Measurements from ENCODE around the gene KCNK5. TPM values are rescaled to one million over a fixed set of nuclear protein-coding genes. Genes with fewer than 3 reads are reported as not detected.
A peak's percentile ranks its signal among the peaks of the same experiment; 100 is the strongest.

Gene KCNK5
- polyA plus RNA-seq, 2 of the 4 experiments (the other 2 are of a cell fraction), result 1.5 to 2.3 TPM

DNA sequence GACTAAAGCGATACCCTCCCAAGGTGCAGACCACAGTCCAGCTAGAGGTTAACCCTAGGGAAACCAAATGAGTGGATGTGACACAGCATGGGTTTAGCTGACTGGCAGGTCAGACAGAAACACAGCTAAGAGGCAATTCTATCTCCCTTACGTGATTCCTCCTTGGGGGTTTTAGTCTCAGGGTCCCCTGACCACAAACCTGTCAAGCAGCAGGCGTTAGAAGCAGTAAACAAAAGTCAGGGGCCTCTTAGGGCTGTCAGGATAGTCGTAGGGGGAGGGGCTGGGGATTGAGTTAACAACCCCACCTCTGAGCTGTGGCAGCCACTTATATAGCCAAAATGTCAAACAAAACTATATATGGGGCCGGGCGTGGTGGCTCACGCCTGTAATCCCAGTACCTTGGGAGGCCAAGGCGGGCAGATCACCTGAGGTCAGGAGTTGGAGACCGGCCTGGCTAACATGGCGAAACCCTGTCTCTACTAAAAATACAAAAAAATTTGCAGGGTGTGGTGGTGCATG, 13.6 kb downstream of the KCNK5 start (continued):
- TF ChIP-seq RFX5 (IDR thresholded peaks at IDR 0.05) (no peak), POLR2A (IDR thresholded peaks at IDR 0.05; ENCODE audit: low read length) (no peak), ESRRA (IDR thresholded peaks at IDR 0.05; ENCODE audit: borderline replicate concordance, low read length) (no peak), CBX2 (IDR thresholded peaks at IDR 0.05; ENCODE audit: borderline replicate concordance, low read depth) (no peak), EHMT2 (IDR thresholded peaks at IDR 0.05; ENCODE audit: low read depth) (no peak)

GRCh38 chr6:39214846-39215639, 14.2 kb downstream of the KCNK5 start:
- DNase-seq (ENCODE audit: low read depth in 1 of 2, low spot score in 1 of 2) (peak; percentile 49 to 85), ATAC-seq (peak; percentile 75 to 88), FAIRE-seq (no peak)
- H3K4me2 ChIP-seq, result peak overlapping the region; percentile 84
- CTCF ChIA-PET, result interaction anchor here (0.6 to 1.8 kb wide), 3 partner anchors 9 to 88 kb away, joined by 3 to 5 read pairs (median 4); no protein-coding TSS in a partner anchor
- POLR2A ChIA-PET, result no interaction called here
- no peaks in the 10 kb centered on the region for H3K9me3 ChIP-seq
- 19% methylated on average over 6 of the region's 10 CpGs for WGBS (ENCODE audit: missing lambda C conversion rate)
- peak overlapping the region; percentile 69 to 85 for H3K27ac ChIP-seq
- H3K4me3 ChIP-seq, result peak overlapping the region; percentile 25; the same call in 1 of the 3 replicates
- H3K4me1 ChIP-seq, result peaks cover 71% of the 10 kb centered on the region
- no peak for TF ChIP-seq HEYL (CRISPR knock-in tag; IDR thresholded peaks at IDR 0.05)
- no peak for TF ChIP-seq KDM5A (IDR thresholded peaks at IDR 0.05)
- no peak for TF ChIP-seq CHD4 (IDR thresholded peaks at IDR 0.05; ENCODE audit: borderline replicate concordance)
- no peak for TF ChIP-seq SMC3 (IDR thresholded peaks at IDR 0.05)
- peak; percentile 41; the same call in 1 of the 2 replicates for TF ChIP-seq FOXS1 (CRISPR knock-in tag; IDR thresholded peaks at IDR 0.05)
- peak; percentile 62 to 69; a peak in 3 of 5 replicates for TF ChIP-seq JUN (IDR thresholded peaks at IDR 0.05)
- TF ChIP-seq ZFP36 (IDR thresholded peaks at IDR 0.05; ENCODE audit: borderline replicate concordance, partially characterized antibody), result peak; percentile 75
- no peak for TF ChIP-seq CHD2 (IDR thresholded peaks at IDR 0.05; ENCODE audit: low read length, partially characterized antibody)
- TF ChIP-seq MAFK (IDR thresholded peaks at IDR 0.05; ENCODE audit: partially characterized antibody), result peak; percentile 94
- no peak for TF ChIP-seq JUNB (IDR thresholded peaks at IDR 0.05)
- TF ChIP-seq HOXB13 (CRISPR knock-in tag; IDR thresholded peaks at IDR 0.05; ENCODE audit: low read depth), result no peak
- TF ChIP-seq BHLHE40 (IDR thresholded peaks at IDR 0.05; ENCODE audit: low read depth, low read length), result no peak
- no peak for TF ChIP-seq PBX3 (IDR thresholded peaks at IDR 0.05)
- TF ChIP-seq FOSL2 (IDR thresholded peaks at IDR 0.05), result no peak
- no peak for TF ChIP-seq FOSL2 (CRISPR knock-in tag; IDR thresholded peaks at IDR 0.05)
- TF ChIP-seq MAX (IDR thresholded peaks at IDR 0.05), result peak; percentile 41; the same call in 1 of the 2 replicates
- no peak for TF ChIP-seq RFX5 (IDR thresholded peaks at IDR 0.05)
- TF ChIP-seq, protein P1, sequence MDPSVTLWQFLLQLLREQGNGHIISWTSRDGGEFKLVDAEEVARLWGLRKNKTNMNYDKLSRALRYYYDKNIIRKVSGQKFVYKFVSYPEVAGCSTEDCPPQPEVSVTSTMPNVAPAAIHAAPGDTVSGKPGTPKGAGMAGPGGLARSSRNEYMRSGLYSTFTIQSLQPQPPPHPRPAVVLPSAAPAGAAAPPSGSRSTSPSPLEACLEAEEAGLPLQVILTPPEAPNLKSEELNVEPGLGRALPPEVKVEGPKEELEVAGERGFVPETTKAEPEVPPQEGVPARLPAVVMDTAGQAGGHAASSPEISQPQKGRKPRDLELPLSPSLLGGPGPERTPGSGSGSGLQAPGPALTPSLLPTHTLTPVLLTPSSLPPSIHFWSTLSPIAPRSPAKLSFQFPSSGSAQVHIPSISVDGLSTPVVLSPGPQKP (IDR thresholded peaks at IDR 0.05; ENCODE audit: low read depth, low read length), result no peak
- no peak for TF ChIP-seq TP53 (CRISPR knock-in tag; IDR thresholded peaks at IDR 0.05)
- no peak for TF ChIP-seq KDM1A (IDR thresholded peaks at IDR 0.05; ENCODE audit: low read depth)
- TF ChIP-seq SREBF2 (IDR thresholded peaks at IDR 0.05), result no peak
- TF ChIP-seq PHF8 (IDR thresholded peaks at IDR 0.05; ENCODE audit: borderline replicate concordance, low read depth), result no peak
- no peak for TF ChIP-seq CTCF (IDR thresholded peaks at IDR 0.05)
- TF ChIP-seq RARB (CRISPR knock-in tag; IDR thresholded peaks at IDR 0.05), result no peak
- TF ChIP-seq EP300 (IDR thresholded peaks at IDR 0.05), result peak; percentile 32 to 54; a peak in 2 of 5 replicates
- peak; percentile 74 for TF ChIP-seq GATA3 (IDR thresholded peaks at IDR 0.05; ENCODE audit: borderline replicate concordance)
- no peak for TF ChIP-seq RNF2 (IDR thresholded peaks at IDR 0.05; ENCODE audit: borderline replicate concordance, low read depth)
- no peak for TF ChIP-seq TFCP2L1 (CRISPR knock-in tag; IDR thresholded peaks at IDR 0.05)
- no peak for TF ChIP-seq RCOR1 (IDR thresholded peaks at IDR 0.05; ENCODE audit: low read depth, low read length)
- TF ChIP-seq POLR2AphosphoS2 (conservative IDR thresholded peaks at IDR 0.05; ENCODE audit: low read length), result no peak
- no peak for TF ChIP-seq E2F6 (IDR thresholded peaks at IDR 0.05; ENCODE audit: borderline replicate concordance, low read depth)
- TF ChIP-seq HOXA7 (CRISPR knock-in tag; IDR thresholded peaks at IDR 0.05), result no peak
- TF ChIP-seq ZC3H11A (IDR thresholded peaks at IDR 0.05), result no peak
- TF ChIP-seq CBX2 (IDR thresholded peaks at IDR 0.05; ENCODE audit: borderline replicate concordance, low read depth), result no peak
